Lower leg skin (tissue), 3 donors: Measurements from ENCODE around the gene PGLYRP4.

Source experiments
- POLR2A ChIP-seq, 2 donors: fragments of 450-650 bp; IDR thresholded peaks; one replicate each; pipeline ENCODE4 v1.6.1; 2016 to 2017; ENCODE audit warnings: antibody characterized with exemption in 2 of 2, mild to moderate bottlenecking in 1 of 2, moderate library complexity in 1 of 2
- TF ChIP-seq, protein P1 (sequence below), 3 donors: fragments of 450-650 bp; IDR thresholded peaks; one replicate each; pipeline ENCODE4 v1.5.1; 2016; ENCODE audit warnings: antibody characterized with exemption in 3 of 3, mild to moderate bottlenecking in 3 of 3, moderate library complexity in 2 of 3

DNA sequence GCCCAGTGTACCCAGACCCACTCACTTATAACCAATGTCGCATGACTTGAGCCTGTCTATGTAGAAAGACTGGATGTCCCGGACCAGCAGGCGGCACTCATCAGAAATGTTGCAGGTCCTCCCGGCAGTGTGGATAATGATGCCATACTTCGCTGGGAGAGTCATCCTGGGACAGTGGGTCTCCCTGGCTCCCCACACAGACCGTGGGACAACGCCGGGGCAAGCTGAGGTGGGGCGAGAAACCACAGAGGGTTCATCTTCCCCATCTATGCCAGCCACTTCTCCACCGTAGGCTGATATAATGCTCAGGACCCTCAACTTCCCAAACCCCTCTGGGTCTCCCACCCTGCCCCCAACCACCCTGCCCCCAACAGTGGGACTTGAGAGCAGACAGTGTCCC, 8.3 kb downstream of the PGLYRP4 start:
- TF ChIP-seq, protein P1, sequence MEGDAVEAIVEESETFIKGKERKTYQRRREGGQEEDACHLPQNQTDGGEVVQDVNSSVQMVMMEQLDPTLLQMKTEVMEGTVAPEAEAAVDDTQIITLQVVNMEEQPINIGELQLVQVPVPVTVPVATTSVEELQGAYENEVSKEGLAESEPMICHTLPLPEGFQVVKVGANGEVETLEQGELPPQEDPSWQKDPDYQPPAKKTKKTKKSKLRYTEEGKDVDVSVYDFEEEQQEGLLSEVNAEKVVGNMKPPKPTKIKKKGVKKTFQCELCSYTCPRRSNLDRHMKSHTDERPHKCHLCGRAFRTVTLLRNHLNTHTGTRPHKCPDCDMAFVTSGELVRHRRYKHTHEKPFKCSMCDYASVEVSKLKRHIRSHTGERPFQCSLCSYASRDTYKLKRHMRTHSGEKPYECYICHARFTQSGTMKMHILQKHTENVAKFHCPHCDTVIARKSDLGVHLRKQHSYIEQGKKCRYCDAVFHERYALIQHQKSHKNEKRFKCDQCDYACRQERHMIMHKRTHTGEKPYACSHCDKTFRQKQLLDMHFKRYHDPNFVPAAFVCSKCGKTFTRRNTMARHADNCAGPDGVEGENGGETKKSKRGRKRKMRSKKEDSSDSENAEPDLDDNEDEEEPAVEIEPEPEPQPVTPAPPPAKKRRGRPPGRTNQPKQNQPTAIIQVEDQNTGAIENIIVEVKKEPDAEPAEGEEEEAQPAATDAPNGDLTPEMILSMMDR (IDR thresholded peaks at IDR 0.05), result no peak
- no peak for TF ChIP-seq POLR2A (IDR thresholded peaks at IDR 0.05)
